HepG2 (cell line): ENCODE measurements around the gene TMC8. TPM values are rescaled to one million over a fixed set of nuclear protein-coding genes. Genes with fewer than 3 reads are reported as not detected.

Experiments
- ARNT ChIP-seq: fragments of 450-650 bp; IDR thresholded peaks from 2 replicates; pipeline ENCODE4 v1.6.1; 2017
- CBFB ChIP-seq: sonication (generic); formaldehyde crosslinking; IDR thresholded peaks from 2 replicates; pipeline ENCODE4 v1.4.0; 2020; ENCODE audit warnings: missing genetic modification reagents
- CHD4 ChIP-seq: fragments of 200-600 bp; sonication (generic); IDR thresholded peaks from 2 replicates; pipeline ENCODE4 v1.7.0; 2017; ENCODE audit warnings: mild to moderate bottlenecking, low read length, borderline replicate concordance
- ELF1 ChIP-seq: sonication (generic); formaldehyde crosslinking; IDR thresholded peaks from 2 replicates; pipeline ENCODE4 v1.4.0; 2020; ENCODE audit warnings: missing genetic modification reagents
- ESRRA ChIP-seq: sonication (generic); formaldehyde crosslinking; IDR thresholded peaks from 2 replicates; pipeline ENCODE4 v1.5.1; 2020; ENCODE audit warnings: mild to moderate bottlenecking, low read depth, missing genetic modification reagents
- GTF2F1 ChIP-seq: fragments of 150-350 bp; IDR thresholded peaks from 2 replicates; pipeline ENCODE4 v1.6.1; 2014; ENCODE audit warnings: low read length
- KAT8 ChIP-seq: IDR thresholded peaks from 2 replicates; pipeline ENCODE4 v1.6.1; 2016; ENCODE audit warnings: missing genetic modification reagents, missing compliant biosample characterization
- NFIB ChIP-seq: sonication (generic); formaldehyde crosslinking; IDR thresholded peaks from 2 replicates; pipeline ENCODE4 v1.9.0; 2021; ENCODE audit warnings: missing genetic modification reagents, mild to moderate bottlenecking, borderline replicate concordance
- REXO4 ChIP-seq: sonication (generic); formaldehyde crosslinking; IDR thresholded peaks from 2 replicates; pipeline ENCODE4 v1.8.0; 2022; ENCODE audit warnings: missing genetic modification reagents, mild to moderate bottlenecking, borderline replicate concordance
- polyA plus RNA-seq, 8 experiments: library from polyadenylated mRNA; depleted of rRNA in 3 of 8; stranded (reverse) in 7 of 8; unstranded in 1 of 8; fragments of >200 nt; fragmentation: Illumina TruSeq in 4 of 8; extraction: Trizol in 4 of 8; gene quantifications; 2 replicates each; pipeline versions ENCODE4 v1.2.1 to v1.2.3, GENCODE V29; 2011 to 2016; ENCODE audit warnings: low read depth in 4 of 8, missing spikeins in 1 of 8, mixed read lengths in 1 of 8; ENCODE audit not compliant: insufficient read depth in 1 of 8
- total RNA-seq, 5 experiments: library from RNA; depleted of rRNA; stranded (reverse); fragments of >200 nt; fragmentation: Illumina TruSeq; extraction: Trizol; gene quantifications; 2 replicates each; pipeline ENCODE4 v1.2.3, GENCODE V29; 2016; ENCODE audit warnings: low read depth in 1 of 5
- TF ChIP-seq, protein P1 (sequence below): sonication (generic); formaldehyde crosslinking; IDR thresholded peaks from 2 replicates; pipeline ENCODE4 v1.4.0; 2020; ENCODE audit warnings: missing genetic modification reagents
- TF ChIP-seq, protein P2 (sequence below): sonication (generic); formaldehyde crosslinking; IDR thresholded peaks from 2 replicates; pipeline ENCODE4 v1.4.0; 2020; ENCODE audit warnings: missing genetic modification reagents, borderline replicate concordance
- TF ChIP-seq, protein P3 (sequence below): sonication (generic); formaldehyde crosslinking; IDR thresholded peaks from 2 replicates; pipeline ENCODE4 v1.4.0; 2020; ENCODE audit warnings: low read depth, mild to moderate bottlenecking, missing genetic modification reagents
- TF ChIP-seq, protein P4 (sequence below): sonication (generic); formaldehyde crosslinking; IDR thresholded peaks from 2 replicates; pipeline ENCODE4 v1.5.0; 2020; ENCODE audit warnings: missing genetic modification reagents
- TF ChIP-seq, protein P5 (sequence below): sonication (generic); formaldehyde crosslinking; IDR thresholded peaks from 2 replicates; pipeline ENCODE4 v1.4.0; 2020; ENCODE audit warnings: missing genetic modification reagents, borderline replicate concordance
- TF ChIP-seq, protein P6 (sequence below): IDR thresholded peaks from 2 replicates; pipeline ENCODE4 v1.6.1; 2016

Gene TMC8
- total and polyA plus RNA-seq, 2 of the 13 experiments (the other 11 are each of a cell fraction or from before 2014, with no cell fraction given): 0.53 to 7.8 TPM

DNA sequence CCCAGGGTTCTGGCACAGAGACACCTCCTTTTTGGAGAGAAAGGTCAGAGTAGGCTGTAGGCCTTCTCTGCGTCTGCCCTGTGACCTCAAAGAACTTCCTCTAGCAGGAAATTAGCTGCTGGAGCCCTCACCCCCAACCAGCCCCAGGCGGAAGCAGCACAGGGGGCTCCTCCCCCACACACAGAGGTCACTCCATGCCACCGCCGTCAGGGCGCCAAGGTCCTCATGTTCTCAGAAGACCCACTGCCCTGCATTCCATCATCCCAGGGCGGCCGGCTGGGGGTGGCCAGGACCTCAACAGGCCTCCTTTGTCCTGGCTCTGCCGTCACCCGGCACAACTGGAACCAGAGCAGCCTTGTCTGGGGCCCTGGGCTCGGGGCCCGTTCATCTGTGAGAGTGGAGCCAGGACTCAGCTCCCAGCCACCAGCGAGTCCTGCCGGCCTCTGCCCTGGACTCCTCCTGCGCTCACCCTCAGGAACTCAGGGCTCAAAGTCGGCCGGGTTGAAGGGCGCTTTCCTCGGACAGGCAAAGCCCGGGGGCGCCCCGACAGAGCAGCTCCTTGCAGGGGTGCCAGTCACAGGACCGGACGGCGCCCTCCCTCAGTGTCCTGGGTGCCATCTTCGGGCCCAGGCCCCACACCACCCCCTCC, 3.2 kb upstream of the TMC8 start (continued):
- TF ChIP-seq, protein P1, sequence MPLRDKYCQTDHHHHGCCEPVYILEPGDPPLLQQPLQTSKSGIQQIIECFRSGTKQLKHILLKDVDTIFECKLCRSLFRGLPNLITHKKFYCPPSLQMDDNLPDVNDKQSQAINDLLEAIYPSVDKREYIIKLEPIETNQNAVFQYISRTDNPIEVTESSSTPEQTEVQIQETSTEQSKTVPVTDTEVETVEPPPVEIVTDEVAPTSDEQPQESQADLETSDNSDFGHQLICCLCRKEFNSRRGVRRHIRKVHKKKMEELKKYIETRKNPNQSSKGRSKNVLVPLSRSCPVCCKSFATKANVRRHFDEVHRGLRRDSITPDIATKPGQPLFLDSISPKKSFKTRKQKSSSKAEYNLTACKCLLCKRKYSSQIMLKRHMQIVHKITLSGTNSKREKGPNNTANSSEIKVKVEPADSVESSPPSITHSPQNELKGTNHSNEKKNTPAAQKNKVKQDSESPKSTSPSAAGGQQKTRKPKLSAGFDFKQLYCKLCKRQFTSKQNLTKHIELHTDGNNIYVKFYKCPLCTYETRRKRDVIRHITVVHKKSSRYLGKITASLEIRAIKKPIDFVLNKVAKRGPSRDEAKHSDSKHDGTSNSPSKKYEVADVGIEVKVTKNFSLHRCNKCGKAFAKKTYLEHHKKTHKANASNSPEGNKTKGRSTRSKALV (CRISPR knock-in tag): no peak; the same call in 1 of the 2 replicates
- TF ChIP-seq GTF2F1 (no peak), KAT8 (CRISPR knock-in tag) (peak; percentile 78), REXO4 (CRISPR knock-in tag) (no peak), CHD4 (no peak), CBFB (no peak), ELF1 (peak; percentile 77), ESRRA (peak; percentile 39), NFIB (CRISPR knock-in tag) (no peak), ARNT (no peak)
- TF ChIP-seq, protein P2, sequence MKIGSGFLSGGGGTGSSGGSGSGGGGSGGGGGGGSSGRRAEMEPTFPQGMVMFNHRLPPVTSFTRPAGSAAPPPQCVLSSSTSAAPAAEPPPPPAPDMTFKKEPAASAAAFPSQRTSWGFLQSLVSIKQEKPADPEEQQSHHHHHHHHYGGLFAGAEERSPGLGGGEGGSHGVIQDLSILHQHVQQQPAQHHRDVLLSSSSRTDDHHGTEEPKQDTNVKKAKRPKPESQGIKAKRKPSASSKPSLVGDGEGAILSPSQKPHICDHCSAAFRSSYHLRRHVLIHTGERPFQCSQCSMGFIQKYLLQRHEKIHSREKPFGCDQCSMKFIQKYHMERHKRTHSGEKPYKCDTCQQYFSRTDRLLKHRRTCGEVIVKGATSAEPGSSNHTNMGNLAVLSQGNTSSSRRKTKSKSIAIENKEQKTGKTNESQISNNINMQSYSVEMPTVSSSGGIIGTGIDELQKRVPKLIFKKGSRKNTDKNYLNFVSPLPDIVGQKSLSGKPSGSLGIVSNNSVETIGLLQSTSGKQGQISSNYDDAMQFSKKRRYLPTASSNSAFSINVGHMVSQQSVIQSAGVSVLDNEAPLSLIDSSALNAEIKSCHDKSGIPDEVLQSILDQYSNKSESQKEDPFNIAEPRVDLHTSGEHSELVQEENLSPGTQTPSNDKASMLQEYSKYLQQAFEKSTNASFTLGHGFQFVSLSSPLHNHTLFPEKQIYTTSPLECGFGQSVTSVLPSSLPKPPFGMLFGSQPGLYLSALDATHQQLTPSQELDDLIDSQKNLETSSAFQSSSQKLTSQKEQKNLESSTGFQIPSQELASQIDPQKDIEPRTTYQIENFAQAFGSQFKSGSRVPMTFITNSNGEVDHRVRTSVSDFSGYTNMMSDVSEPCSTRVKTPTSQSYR (CRISPR knock-in tag): peak; percentile 95
- TF ChIP-seq, protein P3, sequence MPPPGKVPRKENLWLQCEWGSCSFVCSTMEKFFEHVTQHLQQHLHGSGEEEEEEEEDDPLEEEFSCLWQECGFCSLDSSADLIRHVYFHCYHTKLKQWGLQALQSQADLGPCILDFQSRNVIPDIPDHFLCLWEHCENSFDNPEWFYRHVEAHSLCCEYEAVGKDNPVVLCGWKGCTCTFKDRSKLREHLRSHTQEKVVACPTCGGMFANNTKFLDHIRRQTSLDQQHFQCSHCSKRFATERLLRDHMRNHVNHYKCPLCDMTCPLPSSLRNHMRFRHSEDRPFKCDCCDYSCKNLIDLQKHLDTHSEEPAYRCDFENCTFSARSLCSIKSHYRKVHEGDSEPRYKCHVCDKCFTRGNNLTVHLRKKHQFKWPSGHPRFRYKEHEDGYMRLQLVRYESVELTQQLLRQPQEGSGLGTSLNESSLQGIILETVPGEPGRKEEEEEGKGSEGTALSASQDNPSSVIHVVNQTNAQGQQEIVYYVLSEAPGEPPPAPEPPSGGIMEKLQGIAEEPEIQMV: peak; percentile 67
- TF ChIP-seq, protein P4, sequence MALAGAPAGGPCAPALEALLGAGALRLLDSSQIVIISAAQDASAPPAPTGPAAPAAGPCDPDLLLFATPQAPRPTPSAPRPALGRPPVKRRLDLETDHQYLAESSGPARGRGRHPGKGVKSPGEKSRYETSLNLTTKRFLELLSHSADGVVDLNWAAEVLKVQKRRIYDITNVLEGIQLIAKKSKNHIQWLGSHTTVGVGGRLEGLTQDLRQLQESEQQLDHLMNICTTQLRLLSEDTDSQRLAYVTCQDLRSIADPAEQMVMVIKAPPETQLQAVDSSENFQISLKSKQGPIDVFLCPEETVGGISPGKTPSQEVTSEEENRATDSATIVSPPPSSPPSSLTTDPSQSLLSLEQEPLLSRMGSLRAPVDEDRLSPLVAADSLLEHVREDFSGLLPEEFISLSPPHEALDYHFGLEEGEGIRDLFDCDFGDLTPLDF: no peak
- TF ChIP-seq, protein P5, sequence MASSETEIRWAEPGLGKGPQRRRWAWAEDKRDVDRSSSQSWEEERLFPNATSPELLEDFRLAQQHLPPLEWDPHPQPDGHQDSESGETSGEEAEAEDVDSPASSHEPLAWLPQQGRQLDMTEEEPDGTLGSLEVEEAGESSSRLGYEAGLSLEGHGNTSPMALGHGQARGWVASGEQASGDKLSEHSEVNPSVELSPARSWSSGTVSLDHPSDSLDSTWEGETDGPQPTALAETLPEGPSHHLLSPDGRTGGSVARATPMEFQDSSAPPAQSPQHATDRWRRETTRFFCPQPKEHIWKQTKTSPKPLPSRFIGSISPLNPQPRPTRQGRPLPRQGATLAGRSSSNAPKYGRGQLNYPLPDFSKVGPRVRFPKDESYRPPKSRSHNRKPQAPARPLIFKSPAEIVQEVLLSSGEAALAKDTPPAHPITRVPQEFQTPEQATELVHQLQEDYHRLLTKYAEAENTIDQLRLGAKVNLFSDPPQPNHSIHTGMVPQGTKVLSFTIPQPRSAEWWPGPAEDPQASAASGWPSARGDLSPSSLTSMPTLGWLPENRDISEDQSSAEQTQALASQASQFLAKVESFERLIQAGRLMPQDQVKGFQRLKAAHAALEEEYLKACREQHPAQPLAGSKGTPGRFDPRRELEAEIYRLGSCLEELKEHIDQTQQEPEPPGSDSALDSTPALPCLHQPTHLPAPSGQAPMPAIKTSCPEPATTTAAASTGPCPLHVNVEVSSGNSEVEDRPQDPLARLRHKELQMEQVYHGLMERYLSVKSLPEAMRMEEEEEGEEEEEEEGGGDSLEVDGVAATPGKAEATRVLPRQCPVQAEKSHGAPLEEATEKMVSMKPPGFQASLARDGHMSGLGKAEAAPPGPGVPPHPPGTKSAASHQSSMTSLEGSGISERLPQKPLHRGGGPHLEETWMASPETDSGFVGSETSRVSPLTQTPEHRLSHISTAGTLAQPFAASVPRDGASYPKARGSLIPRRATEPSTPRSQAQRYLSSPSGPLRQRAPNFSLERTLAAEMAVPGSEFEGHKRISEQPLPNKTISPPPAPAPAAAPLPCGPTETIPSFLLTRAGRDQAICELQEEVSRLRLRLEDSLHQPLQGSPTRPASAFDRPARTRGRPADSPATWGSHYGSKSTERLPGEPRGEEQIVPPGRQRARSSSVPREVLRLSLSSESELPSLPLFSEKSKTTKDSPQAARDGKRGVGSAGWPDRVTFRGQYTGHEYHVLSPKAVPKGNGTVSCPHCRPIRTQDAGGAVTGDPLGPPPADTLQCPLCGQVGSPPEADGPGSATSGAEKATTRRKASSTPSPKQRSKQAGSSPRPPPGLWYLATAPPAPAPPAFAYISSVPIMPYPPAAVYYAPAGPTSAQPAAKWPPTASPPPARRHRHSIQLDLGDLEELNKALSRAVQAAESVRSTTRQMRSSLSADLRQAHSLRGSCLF (CRISPR knock-in tag): no peak
- TF ChIP-seq, protein P6, sequence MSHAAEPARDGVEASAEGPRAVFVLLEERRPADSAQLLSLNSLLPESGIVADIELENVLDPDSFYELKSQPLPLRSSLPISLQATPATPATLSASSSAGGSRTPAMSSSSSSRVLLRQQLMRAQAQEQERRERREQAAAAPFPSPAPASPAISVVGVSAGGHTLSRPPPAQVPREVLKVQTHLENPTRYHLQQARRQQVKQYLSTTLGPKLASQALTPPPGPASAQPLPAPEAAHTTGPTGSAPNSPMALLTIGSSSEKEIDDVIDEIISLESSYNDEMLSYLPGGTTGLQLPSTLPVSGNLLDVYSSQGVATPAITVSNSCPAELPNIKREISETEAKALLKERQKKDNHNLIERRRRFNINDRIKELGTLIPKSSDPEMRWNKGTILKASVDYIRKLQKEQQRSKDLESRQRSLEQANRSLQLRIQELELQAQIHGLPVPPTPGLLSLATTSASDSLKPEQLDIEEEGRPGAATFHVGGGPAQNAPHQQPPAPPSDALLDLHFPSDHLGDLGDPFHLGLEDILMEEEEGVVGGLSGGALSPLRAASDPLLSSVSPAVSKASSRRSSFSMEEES (CRISPR knock-in tag): peak; percentile 79
